Brain microvascular endothelial cell (primary cell): ENCODE results near the gene TSHZ3.

ENCODE experiments used
- DNase-seq: peaks from one replicate; pipeline ENCODE4 v3.0.0-alpha.2; 2020
- H3K27ac ChIP-seq: fragments of 250-450 bp; sonication (Bioruptor Pico); 2 replicates; pipeline ENCODE4 v1.5.1; 2020; ENCODE audit warnings: mild to moderate bottlenecking, moderate library complexity
- H3K27me3 ChIP-seq: fragments of 250-450 bp; sonication (Bioruptor Pico); replicated peaks from 2 replicates; pipeline ENCODE4 v1.5.1; 2020; ENCODE audit warnings: mild to moderate bottlenecking
- H3K36me3 ChIP-seq: fragments of 250-450 bp; sonication (Bioruptor Pico); replicated peaks from 2 replicates; pipeline ENCODE4 v1.5.1; 2020; ENCODE audit warnings: mild to moderate bottlenecking
- H3K4me3 ChIP-seq: 2 replicates; pipeline ENCODE4 v1.5.1; 2011; ENCODE audit warnings: low read depth, mild to moderate bottlenecking, control low read depth, low read length, moderate library complexity
- CTCF ChIP-seq: IDR thresholded peaks from 2 replicates; pipeline ENCODE4 v1.5.1; 2011; ENCODE audit warnings: low read depth, mild to moderate bottlenecking, moderate library complexity, low read length, control low read depth, inconsistent platforms; ENCODE audit errors: missing control alignments
- in situ Hi-C: cut with HindIII; loops from 2 replicates; pipeline ENCODE4 v1.10.0; 2017; ENCODE audit warnings: low sequenced_read_pairs, low pct_ligation_motif_present

Gene TSHZ3

GRCh38 chr19:31312677-31313244, 36.5 kb downstream of the TSHZ3 start:
- Histone ChIP-seq H3K27me3 (no peaks in the 10 kb centered on the region), H3K36me3 (no peaks in the 10 kb centered on the region), H3K27ac (no peak overlapping the region), H3K4me3 (no peak overlapping the region)
- in situ Hi-C loops, result no loop called here
- no peak for DNase-seq
- no peak for TF ChIP-seq CTCF

- H3K27me3 ChIP-seq, result no peaks in the 10 kb centered on the region
- no peak overlapping the region for H3K4me3 ChIP-seq
- TF ChIP-seq CTCF, result no peak
- in situ Hi-C loops, result no loop called here
- H3K36me3 ChIP-seq, result no peaks in the 10 kb centered on the region
- H3K27ac ChIP-seq, result peak overlapping the region; percentile 58
- peak; percentile 84 for DNase-seq
These were observed 37.1 kb downstream of the TSHZ3 start for GRCh38 chr19:31312009-31312676.

GRCh38 chr19:31310432-31311133, 38.7 kb downstream of the TSHZ3 start:
- no peaks in the 10 kb centered on the region for H3K36me3 ChIP-seq
- no peak overlapping the region for H3K4me3 ChIP-seq
- no peak for DNase-seq
- TF ChIP-seq CTCF, result no peak
- no peak overlapping the region for H3K27ac ChIP-seq
- in situ Hi-C loops, result no loop called here
- H3K27me3 ChIP-seq, result no peaks in the 10 kb centered on the region

GRCh38 chr19:31308781-31309180, 40.5 kb downstream of the TSHZ3 start:
- DNase-seq, result no peak
- no peaks in the 10 kb centered on the region for H3K36me3 ChIP-seq
- H3K4me3 ChIP-seq, result no peak overlapping the region
- no peak for TF ChIP-seq CTCF
- H3K27ac ChIP-seq, result no peak overlapping the region
- in situ Hi-C loops, result no loop called here
- no peaks in the 10 kb centered on the region for H3K27me3 ChIP-seq

GRCh38 chr19:31307071-31307669, 42.1 kb downstream of the TSHZ3 start:
- Histone ChIP-seq H3K27me3 (no peaks in the 10 kb centered on the region), H3K4me3 (no peak overlapping the region), H3K27ac (no peak overlapping the region), H3K36me3 (no peaks in the 10 kb centered on the region)
- no peak for TF ChIP-seq CTCF
- no peak for DNase-seq
- in situ Hi-C loops, result no loop called here
